Measurements from ENCODE around the gene VPS13C. TPM values are rescaled to one million over a fixed set of nuclear protein-coding genes. Genes with fewer than 3 reads are reported as not detected.

The VPS13C gene
- total RNA-seq, 3 donors from 2014 or later (not counting 1 experiment from before 2014, with no cell fraction given): 155 to 204 (median 164) TPM

DNA sequence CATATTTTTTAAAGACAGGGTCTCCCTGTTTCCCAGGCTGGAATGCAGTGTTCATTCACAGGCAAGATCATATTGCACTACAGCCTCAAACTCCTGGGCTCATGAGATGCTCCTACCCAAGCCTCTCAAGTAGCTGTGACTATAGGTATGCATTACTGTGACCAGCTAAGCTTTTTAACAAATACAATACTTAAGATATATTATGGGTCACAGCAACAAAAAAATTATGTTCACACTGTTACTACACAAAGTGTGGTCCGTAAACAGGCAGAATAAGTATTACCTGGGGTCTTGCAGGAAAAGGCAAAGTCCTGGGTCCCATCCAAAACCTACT is 152.5 kb downstream of the VPS13C start:
- Histone ChIP-seq H3K4me3 (ENCODE audit: low read length) (no peak overlapping the region), H3K27me3 (ENCODE audit: control insufficient read depth, insufficient read depth, low read length) (no peaks in the 10 kb centered on the region), H3K9me3 (ENCODE audit: control insufficient read depth, insufficient read depth, low read length) (no peaks in the 10 kb centered on the region), H3K36me3 (ENCODE audit: control insufficient read depth, insufficient read depth, low read length) (peaks cover 65% of the 10 kb centered on the region), H3K27ac (ENCODE audit: low read length) (no peak overlapping the region), H3K4me1 (ENCODE audit: control insufficient read depth, insufficient read depth, low read length) (no peaks in the 10 kb centered on the region)
- Mint-ChIP-seq H3K4me1 (peaks cover 4 to 6% of the 10 kb centered on the region in 2 donors), H3K27ac (no peak overlapping the region), H3K27me3 (ENCODE audit: low read depth in 2 of 2) (no peaks in the 10 kb centered on the region), H3K9me3 (no peaks in the 10 kb centered on the region), H3K4me3 (no peak overlapping the region), H3K36me3 (peaks cover 23% of the 10 kb centered on the region)
- 86% methylated on average over 1 of the region's 1 CpG for WGBS (ENCODE audit: insufficient coverage)
- DNase-seq (no peak), ATAC-seq (no peak)
- intact Hi-C loops (cut with micrococcal nuclease): no loop called here
- no peak for TF ChIP-seq CTCF (IDR thresholded peaks at IDR 0.05)

GRCh38 chr15:61906961-61907752 is 153.1 kb downstream of the VPS13C start:
- ATAC-seq: no peak
- peak overlapping the region; percentile 5 to 16 for H3K27ac Mint-ChIP-seq
- H3K36me3 Mint-ChIP-seq: peaks cover 23% of the 10 kb centered on the region

DNA sequence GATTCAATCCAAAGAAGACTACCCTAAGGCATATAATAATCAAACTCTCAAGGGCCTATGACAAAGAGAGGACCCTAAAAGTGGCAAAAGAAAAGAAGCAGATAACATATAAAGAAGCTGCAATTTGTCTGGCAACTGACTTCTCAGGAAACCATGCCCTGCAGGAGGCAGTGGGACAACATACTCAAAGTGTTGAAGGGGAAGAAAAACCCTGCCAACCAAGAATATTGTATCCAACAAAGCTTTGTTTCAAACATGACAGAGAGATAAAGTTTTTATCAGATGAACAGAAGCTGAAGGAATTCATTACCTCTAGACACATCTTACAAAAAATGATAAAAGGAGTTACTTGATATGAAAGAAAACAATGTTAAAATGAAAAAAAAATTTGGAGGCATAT is 167.1 kb downstream of the VPS13C start:
- no peaks in the 10 kb centered on the region for H3K27me3 ChIP-seq (ENCODE audit: control insufficient read depth, insufficient read depth, low read length)
- no peaks in the 10 kb centered on the region for H3K4me1 ChIP-seq (ENCODE audit: control insufficient read depth, insufficient read depth, low read length)
- no peak for TF ChIP-seq CTCF (IDR thresholded peaks at IDR 0.05)
- H3K36me3 ChIP-seq (ENCODE audit: control insufficient read depth, insufficient read depth, low read length): peaks cover 53% of the 10 kb centered on the region
- Mint-ChIP-seq H3K27ac (no peak overlapping the region), H3K27me3 (ENCODE audit: low read depth in 2 of 2) (no peaks in the 10 kb centered on the region), H3K36me3 (peaks cover 57% of the 10 kb centered on the region), H3K9me3 (peaks cover 8 to 11% of the 10 kb centered on the region in 2 donors), H3K4me3 (no peak overlapping the region), H3K4me1 (peaks cover 0 to 11% of the 10 kb centered on the region in 2 donors)
- H3K4me3 ChIP-seq (ENCODE audit: low read length): no peak overlapping the region
- peaks cover 13% of the 10 kb centered on the region for H3K9me3 ChIP-seq (ENCODE audit: control insufficient read depth, insufficient read depth, low read length)
- no peak for DNase-seq
- intact Hi-C loops (cut with micrococcal nuclease): no loop called here
- no peak overlapping the region for H3K27ac ChIP-seq (ENCODE audit: low read length)
- no peak for ATAC-seq

More at GRCh38 chr15:61906961-61907752, 153.1 kb downstream of the VPS13C start:
- DNase-seq: no peak
- Histone ChIP-seq H3K36me3 (ENCODE audit: control insufficient read depth, insufficient read depth, low read length) (peaks cover 64% of the 10 kb centered on the region), H3K4me1 (ENCODE audit: control insufficient read depth, insufficient read depth, low read length) (no peaks in the 10 kb centered on the region), H3K4me3 (ENCODE audit: low read length) (no peak overlapping the region), H3K9me3 (ENCODE audit: control insufficient read depth, insufficient read depth, low read length) (no peaks in the 10 kb centered on the region), H3K27me3 (ENCODE audit: control insufficient read depth, insufficient read depth, low read length) (no peaks in the 10 kb centered on the region), H3K27ac (ENCODE audit: low read length) (no peak overlapping the region)
- no peaks in the 10 kb centered on the region for H3K9me3 Mint-ChIP-seq
- no peak for TF ChIP-seq CTCF (IDR thresholded peaks at IDR 0.05)
- intact Hi-C loops (cut with micrococcal nuclease): no loop called here
- peaks cover 4 to 6% of the 10 kb centered on the region in 2 donors for H3K4me1 Mint-ChIP-seq
- H3K27me3 Mint-ChIP-seq (ENCODE audit: low read depth in 2 of 2): no peaks in the 10 kb centered on the region
- H3K4me3 Mint-ChIP-seq: no peak overlapping the region
- WGBS (ENCODE audit: insufficient coverage): 83% methylated on average over 4 of the region's 4 CpGs

DNA sequence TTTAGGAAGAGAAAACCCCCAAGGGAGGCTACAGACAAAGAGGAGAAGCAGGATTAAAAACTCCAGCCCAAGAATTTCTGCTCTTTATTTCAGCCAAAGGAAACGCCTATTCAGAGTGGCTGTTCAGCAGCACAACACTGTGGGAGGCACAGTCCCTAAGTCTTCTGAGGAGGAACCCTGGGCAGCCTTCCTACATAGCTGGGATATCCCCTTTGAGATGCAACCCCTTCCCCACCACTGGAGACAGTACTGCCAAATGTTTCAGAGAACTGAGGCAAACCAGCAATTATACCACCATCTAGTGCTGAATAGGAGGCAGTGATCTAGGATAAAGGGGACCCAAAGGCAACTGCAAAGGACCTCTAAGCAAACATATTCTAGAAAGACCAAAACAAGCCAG is 168.1 kb downstream of the VPS13C start:
- Histone ChIP-seq H3K4me1 (ENCODE audit: control insufficient read depth, insufficient read depth, low read length) (no peaks in the 10 kb centered on the region), H3K4me3 (ENCODE audit: low read length) (no peak overlapping the region), H3K27me3 (ENCODE audit: control insufficient read depth, insufficient read depth, low read length) (no peaks in the 10 kb centered on the region), H3K36me3 (ENCODE audit: control insufficient read depth, insufficient read depth, low read length) (peaks cover 56% of the 10 kb centered on the region), H3K27ac (ENCODE audit: low read length) (no peak overlapping the region), H3K9me3 (ENCODE audit: control insufficient read depth, insufficient read depth, low read length) (peaks cover 13% of the 10 kb centered on the region)
- Mint-ChIP-seq H3K4me1 (peaks cover 0 to 6% of the 10 kb centered on the region in 2 donors), H3K27ac (no peak overlapping the region), H3K4me3 (no peak overlapping the region), H3K27me3 (ENCODE audit: low read depth in 2 of 2) (no peaks in the 10 kb centered on the region), H3K9me3 (peaks cover 8 to 11% of the 10 kb centered on the region in 2 donors), H3K36me3 (peaks cover 54% of the 10 kb centered on the region)
- no peak for ATAC-seq
- no peak for DNase-seq
- 100% methylated on average over 1 of the region's 1 CpG for WGBS (ENCODE audit: insufficient coverage)
- no peak for TF ChIP-seq CTCF (IDR thresholded peaks at IDR 0.05)
- intact Hi-C loops (cut with micrococcal nuclease): no loop called here
